ENCODE data around the gene ATP2A3. TPM values are rescaled to one million over a fixed set of nuclear protein-coding genes. Genes with fewer than 3 reads are reported as not detected.
"Not testable (repeated sequence)": the region's sequence is repeated elsewhere in the genome, so short reads cannot be mapped to it uniquely, and the experiment has no call there.

The ATP2A3 gene
- total RNA-seq, 1 donor from 2014 or later, result 20.9 TPM

- no peak for DNase-seq (ENCODE audit: low spot score)
Measured at GRCh38 chr17:3956327-3956957, 7.8 kb downstream of the ATP2A3 start.

- no peak for DNase-seq (ENCODE audit: low spot score)
Measured at GRCh38 chr17:3955673-3955988, 8.6 kb downstream of the ATP2A3 start.

GRCh38 chr17:3954976-3955672, 9.1 kb downstream of the ATP2A3 start:
- DNase-seq (ENCODE audit: low spot score), result no peak

- DNase-seq (ENCODE audit: low spot score), result no peak
Measured at GRCh38 chr17:3954086-3954485, 10.2 kb downstream of the ATP2A3 start.

- no peak for DNase-seq (ENCODE audit: low spot score)
Measured at GRCh38 chr17:3953542-3953941, 10.7 kb downstream of the ATP2A3 start.

- no peak for DNase-seq (ENCODE audit: low spot score)
Measured at GRCh38 chr17:3952186-3952585, 12.1 kb downstream of the ATP2A3 start.

- no peak for DNase-seq (ENCODE audit: low spot score)
Measured at GRCh38 chr17:3951420-3951819, 12.8 kb downstream of the ATP2A3 start.

GRCh38 chr17:3951003-3951402, 13.2 kb downstream of the ATP2A3 start:
- DNase-seq (ENCODE audit: low spot score), result no peak

- DNase-seq (ENCODE audit: low spot score), result no peak
Measured at GRCh38 chr17:3950584-3950983, 13.7 kb downstream of the ATP2A3 start.

- no peak for DNase-seq (ENCODE audit: low spot score)
Measured at GRCh38 chr17:3949418-3949817, 14.8 kb downstream of the ATP2A3 start.

- DNase-seq (ENCODE audit: low spot score), result not testable (repeated sequence)
Measured at GRCh38 chr17:3948551-3948950, 15.7 kb downstream of the ATP2A3 start.

GRCh38 chr17:3947318-3947810, 16.9 kb downstream of the ATP2A3 start:
- no peak for DNase-seq (ENCODE audit: low spot score)

- DNase-seq (ENCODE audit: low spot score), result no peak
Measured at GRCh38 chr17:3946711-3947235, 17.5 kb downstream of the ATP2A3 start.

GRCh38 chr17:3944485-3945388, 19.5 kb downstream of the ATP2A3 start:
- DNase-seq (ENCODE audit: low spot score), result peak; percentile 50

GRCh38 chr17:3943240-3943891, 20.9 kb downstream of the ATP2A3 start:
- DNase-seq (ENCODE audit: low spot score), result no peak

GRCh38 chr17:3940965-3941698, 23.1 kb downstream of the ATP2A3 start:
- no peak for DNase-seq (ENCODE audit: low spot score)

- DNase-seq (ENCODE audit: low spot score), result no peak
Measured at GRCh38 chr17:3937359-3937758, 26.9 kb downstream of the ATP2A3 start.

GRCh38 chr17:3935825-3936355, 28.3 kb downstream of the ATP2A3 start:
- DNase-seq (ENCODE audit: low spot score), result no peak

GRCh38 chr17:3935140-3935542, 29.1 kb downstream of the ATP2A3 start:
- DNase-seq (ENCODE audit: low spot score), result peak; percentile 77

GRCh38 chr17:3929764-3930163, 34.5 kb downstream of the ATP2A3 start:
- no peak for DNase-seq (ENCODE audit: low spot score)

GRCh38 chr17:3929181-3929580, 35.1 kb downstream of the ATP2A3 start:
- DNase-seq (ENCODE audit: low spot score), result no peak

Measured in umbilical cord (tissue), 2 donors.